Activated naive CD4-positive, alpha-beta T cell treated with anti-CD3 and anti-CD28 coated beads, Interleukin-2, amount 50 U/mL, for 72 hours (primary cell): ENCODE data around the gene ZNF232. TPM values are rescaled to one million over a fixed set of nuclear protein-coding genes. Genes with fewer than 3 reads are reported as not detected.
"Not testable (repeated sequence)": the region's sequence is repeated elsewhere in the genome, so short reads cannot be mapped to it uniquely, and the experiment has no call there.

Experiments used
- ATAC-seq, 2 donors: fragments of 150-1000 bp; cut with Tn5 transposase; 2 replicates each; pipeline ENCODE4 v1.10.0; 2021; ENCODE audit warnings: mild to moderate bottlenecking in 2 of 2, moderate library complexity in 2 of 2
- DNase-seq, 2 donors: peaks; one replicate each; pipeline ENCODE4 v3.0.0; 2021 to 2022; ENCODE audit warnings: low spot score in 2 of 2
- H3K27ac Mint-ChIP-seq, 2 donors: one replicate each; pipeline ENCODE4 v1.8.0; 2022; ENCODE audit warnings: mild to moderate bottlenecking in 2 of 2, mixed read lengths in 2 of 2
- H3K36me3 Mint-ChIP-seq, 2 donors: one replicate each; pipeline ENCODE4 v1.8.0; 2022; ENCODE audit warnings: mixed read lengths in 2 of 2
- H3K9me3 Mint-ChIP-seq, 2 donors: one replicate each; pipeline ENCODE4 v1.8.0; 2022; ENCODE audit warnings: mixed read lengths in 2 of 2
- total RNA-seq, 2 donors: library from RNA; stranded (reverse); gene quantifications; one replicate each; pipeline ENCODE4 v1.2.3, GENCODE V29; 2022

ZNF232 gene
- total RNA-seq: 10 to 100 TPM; 15.5 to 19.2 TPM

DNA sequence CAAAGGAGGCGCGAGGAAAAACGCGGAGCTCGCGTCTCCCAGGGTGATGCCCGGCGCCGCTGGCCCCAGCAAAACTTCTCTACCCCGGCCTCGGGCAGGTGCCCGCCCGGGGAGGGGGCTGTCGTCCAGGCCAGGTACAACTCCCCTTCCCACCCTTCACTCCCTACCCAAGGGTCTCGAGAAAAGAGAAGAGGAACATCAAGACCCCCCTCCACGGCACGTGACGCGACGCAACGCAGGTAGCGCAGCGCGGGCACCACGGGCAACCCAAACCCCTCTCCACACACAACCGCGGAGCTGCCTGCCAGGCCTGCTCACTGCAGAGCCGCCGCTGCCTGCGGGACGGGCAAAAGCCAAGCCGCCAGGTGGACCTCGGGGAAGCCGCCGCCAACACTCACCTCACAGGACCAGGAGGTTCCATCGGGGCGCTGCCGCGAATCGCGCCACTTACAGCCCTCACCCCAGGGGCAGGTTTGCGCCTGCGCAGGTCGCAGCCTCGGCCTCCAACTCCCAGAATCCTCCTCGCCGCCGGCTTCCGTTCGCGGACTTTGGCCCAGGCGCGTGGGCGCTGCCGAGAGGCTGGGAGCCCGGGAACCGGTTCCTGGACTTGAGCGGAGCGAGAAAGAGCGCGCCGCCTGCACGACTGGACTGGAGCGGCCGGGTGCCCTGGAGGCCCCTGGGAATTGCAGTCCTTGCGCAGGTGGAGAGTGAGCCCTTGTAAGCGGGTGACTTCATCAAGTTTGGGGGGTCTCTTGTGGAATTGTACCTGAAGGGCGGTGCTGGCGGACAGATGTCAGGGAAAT, at the start of gene ZNF232:
TSS of gene ZNF232 (minus strand) at position 477 of the 803 bp plus-strand sequence. CDS start at position 421, 56 bp downstream.
- peak within 1 kb of the TSS; percentile 83 to 89 for H3K27ac Mint-ChIP-seq
- peaks cover 70 to 81% of the 10 kb centered on the region in 2 donors for H3K36me3 Mint-ChIP-seq
- DNase-seq: peak; percentile 94 to 95
- peak; percentile 93 to 95 for ATAC-seq
- H3K9me3 Mint-ChIP-seq: peaks cover 0 to 18% of the 10 kb centered on the region in 2 donors

DNA sequence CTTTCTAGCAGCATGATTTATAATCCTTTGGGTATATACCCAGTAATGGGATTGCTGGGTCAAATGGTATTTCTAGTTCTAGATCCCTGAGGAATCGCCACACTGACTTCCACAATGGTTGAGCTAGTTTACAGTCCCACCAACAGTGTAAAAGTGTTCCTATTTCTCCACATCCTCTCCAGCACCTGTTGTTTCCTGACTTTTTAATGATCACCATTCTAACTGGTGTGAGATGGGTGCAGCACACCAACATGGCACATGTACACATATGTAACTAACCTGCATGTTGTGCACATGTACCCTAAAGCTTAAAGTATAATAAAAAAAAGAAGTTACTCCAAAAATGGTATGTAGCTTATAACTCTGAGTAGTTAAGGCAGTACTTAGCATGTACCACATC, 49.0 kb upstream of the ZNF232 start:
- not testable (repeated sequence) for H3K36me3 Mint-ChIP-seq, DNase-seq, H3K9me3 Mint-ChIP-seq, ATAC-seq, H3K27ac Mint-ChIP-seq

DNA sequence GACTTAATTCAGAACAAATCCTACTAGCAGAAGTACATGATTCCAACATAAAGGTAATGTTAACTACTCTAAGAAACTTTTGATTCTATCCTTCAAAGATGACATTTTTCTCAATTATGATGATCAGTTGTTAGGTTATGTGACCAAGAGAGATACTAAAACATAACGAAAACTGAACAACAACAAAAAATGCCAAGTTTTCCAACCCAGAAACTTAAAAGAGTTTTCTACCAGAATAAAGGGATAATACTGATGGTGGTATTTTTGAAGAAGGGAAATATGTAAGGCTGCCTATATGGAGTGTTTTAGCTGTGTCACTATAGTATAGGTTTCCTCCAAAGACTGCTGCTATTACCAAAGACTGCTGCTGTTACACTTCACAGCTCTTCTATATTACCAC, 34.4 kb upstream of the ZNF232 start:
- not testable (repeated sequence) for H3K9me3 Mint-ChIP-seq, ATAC-seq, H3K36me3 Mint-ChIP-seq, DNase-seq, H3K27ac Mint-ChIP-seq

DNA sequence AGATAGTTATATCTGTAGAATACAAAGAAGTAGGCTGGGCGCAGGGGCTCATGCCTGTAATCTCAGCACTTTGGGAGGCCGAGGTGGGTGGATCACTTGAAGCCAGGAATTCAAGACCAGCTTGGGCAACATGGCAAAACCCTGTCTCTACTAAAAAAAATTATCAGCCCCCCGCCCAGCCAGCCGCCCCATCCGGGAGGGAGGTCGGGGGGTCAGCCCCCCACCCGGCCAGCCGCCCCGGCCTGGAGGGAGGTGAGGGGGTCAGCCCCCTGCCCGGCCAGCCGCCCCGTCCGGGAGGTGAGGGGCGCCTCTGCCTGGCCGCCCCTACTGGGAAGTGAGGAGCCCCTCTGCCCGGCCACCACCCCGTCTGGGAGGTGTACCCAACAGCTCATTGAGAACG, 31.2 kb upstream of the ZNF232 start:
- not testable (repeated sequence) for H3K9me3 Mint-ChIP-seq, ATAC-seq, H3K36me3 Mint-ChIP-seq, H3K27ac Mint-ChIP-seq, DNase-seq

DNA sequence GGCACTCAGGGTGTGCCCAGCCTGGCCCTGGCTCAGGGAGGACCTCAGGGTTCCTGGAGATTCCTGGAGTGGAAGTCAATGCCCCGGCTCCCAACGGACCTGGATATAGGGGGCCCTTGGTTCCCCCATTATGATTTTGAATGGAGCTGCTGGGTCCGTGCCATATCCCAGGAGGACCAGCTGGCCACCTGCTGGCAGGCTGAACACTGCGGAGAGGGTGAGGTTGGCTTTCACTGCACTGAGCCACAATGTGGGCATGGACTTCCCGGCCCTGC, 27.7 kb upstream of the ZNF232 start:
- Mint-ChIP-seq H3K36me3 (no peaks in the 10 kb centered on the region), H3K9me3 (no peaks in the 10 kb centered on the region), H3K27ac (no peak overlapping the region)
- no peak for ATAC-seq
- DNase-seq: no peak

DNA sequence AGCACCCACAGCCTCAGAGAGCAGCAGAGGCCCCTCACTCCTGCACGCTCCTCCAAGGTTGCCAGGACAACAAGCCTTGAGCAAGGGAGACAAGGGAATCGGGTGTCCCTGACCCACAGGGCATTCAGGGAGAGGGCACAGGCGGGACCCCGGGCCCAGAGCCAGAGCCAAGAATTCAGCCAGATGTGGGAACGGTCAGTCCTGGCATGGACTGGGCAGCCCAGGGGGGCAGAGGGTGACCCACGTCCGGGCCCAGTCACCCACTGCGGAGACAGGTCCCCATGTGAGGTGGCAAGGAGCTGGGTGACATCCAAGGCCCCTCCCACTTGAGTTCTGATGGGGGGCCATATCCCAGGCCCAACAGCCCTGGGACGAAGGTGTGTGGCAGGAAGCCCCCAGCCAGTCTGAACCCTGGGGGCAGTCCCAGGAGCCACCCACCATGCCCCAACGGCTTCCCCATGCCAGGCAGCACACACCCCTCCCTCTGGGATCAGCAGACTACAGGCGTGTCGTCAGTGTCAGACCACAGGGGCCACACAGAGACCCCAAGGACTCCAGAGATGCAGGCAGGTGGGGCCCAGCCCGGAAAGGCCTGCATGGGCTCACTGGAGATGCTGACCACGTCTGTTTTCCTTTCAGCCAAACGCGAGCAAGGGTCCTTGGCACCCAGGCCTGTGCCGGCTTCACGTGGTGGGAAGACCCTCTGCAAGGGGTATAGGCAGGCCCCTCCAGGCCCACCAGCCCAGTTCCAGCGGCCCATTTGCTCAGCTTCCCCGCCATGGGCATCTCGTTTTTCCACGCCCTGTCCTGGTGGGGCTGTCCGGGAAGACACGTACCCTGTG, 27.2 kb upstream of the ZNF232 start:
- no peak overlapping the region for H3K27ac Mint-ChIP-seq
- DNase-seq (peak in 1 of 2 donors; percentile 50), ATAC-seq (no peak)
- H3K36me3 Mint-ChIP-seq: no peaks in the 10 kb centered on the region
- no peaks in the 10 kb centered on the region for H3K9me3 Mint-ChIP-seq

DNA sequence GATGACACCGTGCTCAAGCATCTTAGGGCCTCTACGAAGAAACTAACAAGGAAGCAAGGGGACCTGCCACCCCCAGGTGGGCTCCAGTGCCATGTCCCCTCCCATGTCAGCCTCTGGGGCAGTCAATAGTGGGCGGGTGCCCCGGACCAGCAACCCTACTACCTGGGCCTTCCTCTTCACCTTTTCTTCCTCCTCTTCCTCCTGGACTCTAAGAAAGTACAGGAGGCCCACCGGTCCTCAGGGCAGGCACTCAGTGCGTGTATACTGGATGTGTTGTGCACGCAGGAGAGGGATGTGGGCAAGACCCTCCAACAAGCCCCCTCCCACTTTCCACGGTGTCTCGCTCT, 26.5 kb upstream of the ZNF232 start:
- ATAC-seq, DNase-seq, H3K27ac Mint-ChIP-seq, H3K36me3 Mint-ChIP-seq, H3K9me3 Mint-ChIP-seq: not testable (repeated sequence)

DNA sequence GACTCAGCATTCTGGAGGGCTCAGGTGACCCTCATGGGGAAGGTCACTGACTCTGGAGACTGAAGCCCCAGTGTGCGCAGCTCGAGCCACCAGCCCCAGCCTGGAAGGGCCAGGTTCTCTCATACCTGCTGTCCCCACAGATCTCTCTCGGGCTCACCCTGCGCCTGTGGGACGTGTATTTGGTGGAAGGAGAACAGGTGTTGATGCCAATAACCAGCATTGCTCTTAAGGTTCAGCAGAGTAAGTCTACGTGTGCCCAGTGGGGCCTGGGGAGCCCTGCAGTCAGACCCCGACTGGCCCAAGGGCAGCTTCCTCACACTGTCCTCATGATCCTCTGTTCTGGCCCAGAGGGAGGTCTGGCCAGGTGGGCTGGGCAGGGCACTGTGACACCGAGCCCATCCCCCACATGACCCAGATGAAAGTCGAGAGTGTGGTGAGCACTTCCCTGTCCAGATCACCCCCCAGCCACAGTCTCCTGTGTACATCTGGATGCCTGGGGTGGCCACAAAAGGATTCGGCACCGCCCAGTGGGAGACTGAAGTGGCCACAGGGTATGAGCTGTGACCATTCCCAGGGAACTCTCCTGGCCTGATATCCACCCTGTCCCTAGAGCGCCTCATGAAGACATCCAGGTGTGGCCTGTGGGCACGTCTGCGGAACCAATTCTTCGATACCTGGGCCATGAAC, 26.0 kb upstream of the ZNF232 start:
- not testable (repeated sequence) for H3K27ac Mint-ChIP-seq, H3K9me3 Mint-ChIP-seq, ATAC-seq, H3K36me3 Mint-ChIP-seq
- DNase-seq: peak in 1 of 2 donors; percentile 46

DNA sequence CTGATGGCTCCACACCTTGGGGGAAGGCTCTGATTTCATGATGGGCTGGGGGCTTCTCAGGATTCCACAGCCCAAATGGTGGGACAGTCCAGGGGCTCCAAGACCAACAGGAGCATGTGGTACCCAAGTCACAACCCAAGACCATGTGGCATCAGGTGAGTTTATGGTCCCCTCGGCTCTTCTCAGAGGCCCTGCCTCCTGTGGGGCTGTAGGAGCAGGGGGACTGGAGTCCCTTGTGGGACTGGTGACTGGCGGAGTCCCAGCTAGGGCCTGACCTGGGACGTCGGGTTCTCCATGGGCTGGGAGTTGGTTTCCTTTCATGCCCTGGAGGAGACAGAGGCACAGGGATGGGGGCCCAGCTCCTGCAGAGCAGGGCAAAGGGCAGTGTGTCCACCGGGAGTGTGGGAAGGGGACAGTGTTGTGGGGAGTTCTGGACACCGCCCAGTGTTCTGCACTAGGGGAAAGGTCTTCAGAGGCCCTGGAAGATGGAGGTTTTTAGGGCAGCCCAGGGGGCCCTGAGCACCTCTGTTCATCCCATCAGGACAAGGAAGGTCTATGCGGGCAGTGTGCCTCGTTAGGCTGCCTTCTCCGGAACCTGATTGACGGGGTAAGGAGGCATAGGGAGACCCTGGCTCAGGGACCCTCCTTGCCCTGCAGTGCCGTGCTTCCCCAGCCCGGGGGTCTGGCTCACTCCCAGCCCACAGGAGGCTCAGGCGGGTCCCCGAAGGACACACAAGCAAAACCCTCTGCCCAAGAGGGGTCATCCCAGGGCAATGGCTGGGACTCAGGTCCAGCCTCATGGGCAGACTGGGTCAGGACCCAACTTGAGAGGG, 25.1 kb upstream of the ZNF232 start:
- not testable (repeated sequence) for H3K9me3 Mint-ChIP-seq, DNase-seq, ATAC-seq, H3K36me3 Mint-ChIP-seq
- peak overlapping the region in 1 of 2 donors; percentile 50 for H3K27ac Mint-ChIP-seq

DNA sequence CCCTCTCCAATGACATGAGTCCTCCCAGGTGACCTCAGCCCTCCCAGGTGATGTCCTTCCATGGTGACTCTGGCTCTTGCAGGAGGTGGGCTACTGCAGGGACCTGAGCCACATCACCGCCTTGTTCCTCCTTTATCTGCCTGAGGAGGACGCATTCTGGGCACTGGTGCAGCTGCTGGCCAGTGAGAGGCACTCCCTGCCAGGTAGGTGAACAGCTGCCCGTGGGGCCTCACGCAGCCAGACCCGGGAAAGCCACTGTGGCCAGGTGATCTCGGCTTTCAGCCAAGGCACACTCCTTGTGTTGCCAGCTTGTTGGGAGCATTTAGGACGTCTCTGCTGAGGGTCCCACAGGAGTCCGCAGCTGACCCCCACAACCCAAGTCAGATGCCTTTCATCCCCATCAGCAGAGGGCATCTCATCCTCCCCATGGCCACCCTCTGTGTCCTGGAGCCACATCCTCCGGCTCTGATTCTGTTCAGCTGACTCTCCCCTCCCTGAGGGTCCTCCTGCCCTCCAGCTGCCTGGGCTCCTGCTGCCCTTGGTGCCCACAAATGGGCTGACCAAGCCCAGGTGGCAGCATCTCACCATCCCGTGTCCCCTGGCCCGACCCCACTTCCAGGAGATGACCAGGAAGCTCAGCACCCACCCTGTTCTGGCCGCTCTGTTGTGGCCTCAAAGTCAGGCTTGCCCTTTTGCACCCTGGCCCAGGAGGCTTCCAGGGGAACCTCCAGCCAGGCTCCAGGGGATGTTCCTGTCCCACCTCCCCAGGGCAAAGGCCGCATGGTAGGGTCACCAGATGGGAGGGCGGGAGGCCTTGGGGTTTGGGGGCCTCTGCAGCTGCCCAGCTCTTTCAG, 24.3 kb upstream of the ZNF232 start:
- Mint-ChIP-seq H3K27ac (peak overlapping the region in 1 of 2 donors; percentile 50), H3K9me3 (no peaks in the 10 kb centered on the region), H3K36me3 (no peaks in the 10 kb centered on the region)
- DNase-seq (peak in 1 of 2 donors; percentile 42), ATAC-seq (no peak)

DNA sequence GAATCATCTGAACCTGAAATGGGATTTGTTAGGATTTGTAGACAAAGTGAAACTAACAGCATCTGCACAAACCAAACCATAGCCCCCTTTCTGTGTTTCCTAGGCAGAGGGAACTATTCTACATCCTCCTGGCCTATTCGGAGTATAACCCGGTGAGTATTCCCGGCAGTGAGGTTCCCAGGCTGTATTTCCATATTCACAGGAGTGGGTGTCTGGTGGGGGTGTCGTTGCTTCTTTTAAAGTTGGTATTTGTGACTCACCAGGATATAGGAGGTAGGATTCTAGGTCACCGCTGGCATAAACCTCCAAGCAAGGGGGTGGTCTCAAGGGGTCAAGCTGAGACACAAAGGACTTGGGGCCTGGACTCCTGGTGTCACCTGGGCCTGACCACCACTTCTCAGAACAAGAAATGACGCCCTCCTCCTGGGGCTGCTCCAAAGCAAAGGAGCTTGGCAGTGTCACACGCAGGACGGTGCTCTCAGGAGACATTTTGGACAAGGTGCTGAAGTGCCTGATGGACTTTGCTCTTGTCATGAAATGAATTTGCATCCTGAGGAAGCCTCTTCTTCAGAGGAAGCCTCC, 23.5 kb upstream of the ZNF232 start:
- not testable (repeated sequence) for H3K27ac Mint-ChIP-seq, H3K9me3 Mint-ChIP-seq, DNase-seq, H3K36me3 Mint-ChIP-seq, ATAC-seq

DNA sequence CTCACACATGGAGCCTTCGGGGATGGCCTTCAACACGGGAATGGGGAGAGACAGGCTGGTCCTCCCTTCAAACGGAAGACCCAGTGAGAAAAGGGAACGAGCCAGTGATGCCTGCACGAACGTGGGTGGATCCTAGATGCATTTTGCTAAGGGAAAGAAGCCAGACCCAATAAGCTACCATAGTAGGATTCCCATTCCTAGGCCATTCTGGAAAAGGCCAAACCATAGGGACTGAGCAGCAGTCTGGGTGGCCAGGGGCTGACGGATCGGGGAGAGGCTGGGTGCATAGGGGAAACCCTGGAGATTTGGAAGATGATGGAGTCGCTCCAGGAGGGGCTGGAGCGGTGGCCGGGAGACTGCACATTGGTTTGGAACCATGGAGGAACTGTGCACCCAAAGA, 22.9 kb upstream of the ZNF232 start:
- not testable (repeated sequence) for H3K36me3 Mint-ChIP-seq, H3K9me3 Mint-ChIP-seq, DNase-seq, ATAC-seq
- peak overlapping the region in 1 of 2 donors; percentile 37 for H3K27ac Mint-ChIP-seq

DNA sequence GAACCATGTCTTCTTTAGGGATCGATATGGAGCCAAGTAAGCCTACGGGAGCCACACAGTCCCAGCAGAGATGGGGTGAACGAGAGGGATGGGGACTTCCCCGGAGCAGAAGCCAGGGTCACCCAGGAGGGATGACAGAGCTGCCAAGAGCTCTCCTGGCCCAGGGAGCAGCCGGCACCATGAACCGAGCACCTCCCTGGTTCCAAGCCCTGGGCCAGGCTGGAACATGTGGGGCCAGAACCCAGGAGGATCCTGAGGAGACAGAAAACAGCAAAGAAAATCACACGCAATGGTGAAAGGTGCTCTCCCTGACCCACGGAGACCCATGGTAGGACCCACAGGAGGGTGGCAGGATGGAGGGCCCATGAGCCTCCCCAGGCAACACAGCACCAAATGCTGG, 22.3 kb upstream of the ZNF232 start:
- H3K27ac Mint-ChIP-seq, ATAC-seq, H3K9me3 Mint-ChIP-seq, H3K36me3 Mint-ChIP-seq: not testable (repeated sequence)
- peak in 1 of 2 donors; percentile 38 for DNase-seq

DNA sequence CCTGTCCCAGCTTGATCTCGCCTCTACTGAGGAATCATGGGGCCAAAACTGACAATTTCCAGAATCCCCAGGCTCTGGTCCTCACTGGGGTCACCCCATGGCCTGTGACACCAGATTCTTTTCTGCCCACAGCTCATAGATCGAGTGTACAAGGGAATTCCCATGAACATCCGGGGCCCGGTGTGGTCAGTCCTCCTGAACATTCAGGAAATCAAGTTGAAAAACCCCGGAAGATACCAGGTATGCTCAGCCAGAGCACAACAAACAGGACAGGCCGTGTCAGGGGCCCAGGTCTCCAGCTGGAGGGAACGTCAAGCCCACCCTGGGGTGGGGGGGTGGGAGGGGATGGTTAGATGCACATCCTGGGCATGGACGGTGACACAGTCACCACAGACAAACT, 21.6 kb upstream of the ZNF232 start:
- H3K36me3 Mint-ChIP-seq: no peaks in the 10 kb centered on the region
- ATAC-seq (no peak), DNase-seq (no peak)
- no peak overlapping the region for H3K27ac Mint-ChIP-seq
- no peaks in the 10 kb centered on the region for H3K9me3 Mint-ChIP-seq

DNA sequence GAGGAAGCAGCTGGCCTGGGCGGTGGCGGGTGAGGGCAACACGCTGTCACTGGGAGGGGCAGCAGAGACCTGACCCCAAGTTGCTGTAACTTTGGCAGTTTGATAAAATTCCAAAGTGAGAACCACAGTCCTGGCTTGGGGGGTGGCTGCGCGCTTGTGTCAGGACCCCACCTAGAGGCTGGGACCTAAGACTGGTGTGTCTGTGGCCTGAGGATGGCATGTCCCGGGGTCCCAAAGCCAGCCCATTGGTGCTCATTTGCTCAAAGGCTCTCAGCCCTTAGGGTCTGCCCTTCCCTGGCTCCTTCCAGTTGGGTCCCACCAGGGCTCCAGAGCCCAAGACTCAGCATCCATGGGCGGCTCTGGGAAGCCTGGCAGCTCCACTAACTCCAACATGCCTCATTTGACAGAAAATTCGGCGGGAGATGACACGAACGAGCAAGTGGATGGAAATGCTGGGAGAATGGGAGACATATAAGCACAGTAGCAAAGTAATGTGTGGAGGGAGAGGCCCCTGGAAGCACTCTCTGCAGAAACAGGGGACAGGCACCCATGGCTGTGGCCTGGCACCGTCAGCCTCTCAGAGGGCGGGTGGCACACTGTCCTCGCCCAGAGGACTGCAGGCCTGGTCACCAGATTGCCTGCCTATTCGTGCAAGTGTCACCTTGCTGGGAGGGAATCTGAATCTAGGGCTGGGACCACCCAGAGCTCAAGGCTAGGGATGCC, 21.0 kb upstream of the ZNF232 start:
- not testable (repeated sequence) for DNase-seq, H3K27ac Mint-ChIP-seq, H3K9me3 Mint-ChIP-seq, H3K36me3 Mint-ChIP-seq, ATAC-seq
